WTC11 (cell line): Measurements from ENCODE around the gene OPALIN. TPM values are rescaled to one million over a fixed set of nuclear protein-coding genes. Genes with fewer than 3 reads are reported as not detected.

Experiments
- ATAC-seq: fragments of 200-7000 bp; cut with Tn5 transposase; 2 replicates; pipeline ENCODE4 v1.10.0; 2021; ENCODE audit warnings: mild to moderate bottlenecking, moderate library complexity
- CTCF ChIA-PET: fragments of 300-600 bp; sonication (Branson Sonifier 250); formaldehyde crosslinking; loops from one replicate; lab custom pipeline; 2021; ENCODE audit warnings: antibody characterized with exemption; lab: Charles Lee
- POLR2A ChIA-PET: fragments of 350-600 bp; sonication (Branson Sonifier 250); formaldehyde crosslinking; loops from one replicate; lab custom pipeline; 2021; ENCODE audit warnings: antibody characterized with exemption; lab: Charles Lee
- DNase-seq: peaks from one replicate; pipeline ENCODE4 v3.0.0; 2021; ENCODE audit warnings: low spot score
- H3K27ac Mint-ChIP-seq: 2 replicates; pipeline ENCODE4 v1.8.0; 2021; ENCODE audit warnings: mixed read lengths
- H3K27me3 Mint-ChIP-seq: 2 replicates; pipeline ENCODE4 v1.8.0; 2021; ENCODE audit warnings: low read depth, mild to moderate bottlenecking, moderate library complexity, mixed read lengths
- H3K36me3 Mint-ChIP-seq: 2 replicates; pipeline ENCODE4 v1.8.0; 2021; ENCODE audit warnings: mixed read lengths
- H3K4me1 Mint-ChIP-seq: 2 replicates; pipeline ENCODE4 v1.8.0; 2022; ENCODE audit warnings: mixed read lengths
- H3K4me3 Mint-ChIP-seq: 2 replicates; pipeline ENCODE4 v1.8.0; 2021; ENCODE audit warnings: mild to moderate bottlenecking, moderate library complexity, mixed read lengths
- H3K9me3 Mint-ChIP-seq: 2 replicates; pipeline ENCODE4 v1.8.0; 2021; ENCODE audit warnings: mixed read lengths
- CREM ChIP-seq: sonication (generic); formaldehyde crosslinking; IDR thresholded peaks from 2 replicates; pipeline ENCODE4 v1.8.1; 2022; ENCODE audit warnings: mild to moderate bottlenecking, missing genetic modification reagents, moderate library complexity
- CTCF ChIP-seq: fragments of 200-600 bp; IDR thresholded peaks from 2 replicates; pipeline ENCODE4 v1.8.0; 2022; ENCODE audit warnings: antibody characterized with exemption
- ELF4 ChIP-seq: sonication (generic); formaldehyde crosslinking; IDR thresholded peaks from 2 replicates; pipeline ENCODE4 v1.8.1; 2022; ENCODE audit warnings: low read depth, mild to moderate bottlenecking, moderate library complexity, missing genetic modification reagents
- FOXJ3 ChIP-seq: sonication (generic); formaldehyde crosslinking; IDR thresholded peaks from 2 replicates; pipeline ENCODE4 v1.9.0; 2021; ENCODE audit warnings: missing genetic modification reagents, mild to moderate bottlenecking, borderline replicate concordance
- FOXK1 ChIP-seq: sonication (generic); formaldehyde crosslinking; IDR thresholded peaks from 2 replicates; pipeline ENCODE4 v1.8.0; 2022; ENCODE audit warnings: mild to moderate bottlenecking, moderate library complexity, missing genetic modification reagents
- GABPB1 ChIP-seq: sonication (generic); formaldehyde crosslinking; IDR thresholded peaks from 2 replicates; pipeline ENCODE4 v1.8.1; 2023; ENCODE audit warnings: mild to moderate bottlenecking, missing genetic modification reagents
- GRHL2 ChIP-seq: fragments of 250-450 bp; sonication (Bioruptor Pico); IDR thresholded peaks from 2 replicates; pipeline ENCODE4 v1.8.0; 2022; ENCODE audit warnings: mild to moderate bottlenecking, moderate library complexity; ENCODE audit not compliant: insufficient replicate concordance, severe bottlenecking
- NFYB ChIP-seq: sonication (generic); formaldehyde crosslinking; conservative IDR thresholded peaks from 2 replicates; pipeline ENCODE4 v1.8.0; 2022; ENCODE audit warnings: low read depth, missing genetic modification reagents
- RORB ChIP-seq: fragments of 250-450 bp; sonication (Bioruptor Pico); IDR thresholded peaks from 2 replicates; pipeline ENCODE4 v1.9.0; 2021; ENCODE audit warnings: mild to moderate bottlenecking
- TP53 ChIP-seq: sonication (generic); formaldehyde crosslinking; IDR thresholded peaks from 2 replicates; pipeline ENCODE4 v1.8.1; 2023; ENCODE audit warnings: mild to moderate bottlenecking, missing genetic modification reagents
- USF1 ChIP-seq: sonication (generic); formaldehyde crosslinking; IDR thresholded peaks from 2 replicates; pipeline ENCODE4 v1.8.0; 2022; ENCODE audit warnings: mild to moderate bottlenecking, missing genetic modification reagents
- ZNF138 ChIP-seq: sonication (generic); formaldehyde crosslinking; conservative IDR thresholded peaks from 2 replicates; pipeline ENCODE4 v1.8.1; 2022; ENCODE audit warnings: mild to moderate bottlenecking, moderate library complexity, missing genetic modification reagents
- ZNF317 ChIP-seq: sonication (generic); formaldehyde crosslinking; IDR thresholded peaks from 2 replicates; pipeline ENCODE4 v1.8.1; 2023; ENCODE audit warnings: low read depth, mild to moderate bottlenecking, moderate library complexity, missing genetic modification reagents, borderline replicate concordance
- ZNF416 ChIP-seq: fragments of 250-450 bp; sonication (Bioruptor Pico); IDR thresholded peaks from 2 replicates; pipeline ENCODE4 v1.9.0; 2021; ENCODE audit warnings: mild to moderate bottlenecking, inconsistent platforms
- total RNA-seq: library from RNA; stranded (reverse); gene quantifications from 3 replicates; pipeline ENCODE4 v1.2.3, GENCODE V29; 2021
- TF ChIP-seq, protein P1 (sequence below): sonication (generic); formaldehyde crosslinking; IDR thresholded peaks from 2 replicates; pipeline ENCODE4 v1.8.1; 2023; ENCODE audit warnings: mild to moderate bottlenecking, missing genetic modification reagents
- TF ChIP-seq, protein P2 (sequence below): sonication (generic); formaldehyde crosslinking; IDR thresholded peaks from 2 replicates; pipeline ENCODE4 v1.8.0; 2022; ENCODE audit warnings: missing genetic modification reagents
- TF ChIP-seq, protein P3 (sequence below): sonication (generic); formaldehyde crosslinking; IDR thresholded peaks from 2 replicates; pipeline ENCODE4 v1.8.1; 2023; ENCODE audit warnings: mild to moderate bottlenecking, missing genetic modification reagents

Gene OPALIN
- total RNA-seq, 1 experiment from 2014 or later = 0.04 TPM

GRCh38 chr10:96380821-96381220, 22.0 kb upstream of the OPALIN start:
- CTCF ChIA-PET = interaction anchor here (0.7 to 1.0 kb wide), 2 partner anchors 15 to 42 kb away, joined by 3 to 5 read pairs; no protein-coding TSS in a partner anchor
- Mint-ChIP-seq H3K36me3 (no peaks in the 10 kb centered on the region), H3K4me1 (peaks cover 8% of the 10 kb centered on the region), H3K27ac (no peak overlapping the region), H3K4me3 (no peak overlapping the region), H3K27me3 (no peaks in the 10 kb centered on the region), H3K9me3 (no peaks in the 10 kb centered on the region)
- DNase-seq = no peak
- no peak for TF ChIP-seq ZNF416
- TF ChIP-seq RORB (CRISPR knock-in tag) = no peak
- TF ChIP-seq NFYB (CRISPR knock-in tag) = no peak
- TF ChIP-seq ZNF317 (CRISPR knock-in tag) = no peak
- TF ChIP-seq, protein P1, sequence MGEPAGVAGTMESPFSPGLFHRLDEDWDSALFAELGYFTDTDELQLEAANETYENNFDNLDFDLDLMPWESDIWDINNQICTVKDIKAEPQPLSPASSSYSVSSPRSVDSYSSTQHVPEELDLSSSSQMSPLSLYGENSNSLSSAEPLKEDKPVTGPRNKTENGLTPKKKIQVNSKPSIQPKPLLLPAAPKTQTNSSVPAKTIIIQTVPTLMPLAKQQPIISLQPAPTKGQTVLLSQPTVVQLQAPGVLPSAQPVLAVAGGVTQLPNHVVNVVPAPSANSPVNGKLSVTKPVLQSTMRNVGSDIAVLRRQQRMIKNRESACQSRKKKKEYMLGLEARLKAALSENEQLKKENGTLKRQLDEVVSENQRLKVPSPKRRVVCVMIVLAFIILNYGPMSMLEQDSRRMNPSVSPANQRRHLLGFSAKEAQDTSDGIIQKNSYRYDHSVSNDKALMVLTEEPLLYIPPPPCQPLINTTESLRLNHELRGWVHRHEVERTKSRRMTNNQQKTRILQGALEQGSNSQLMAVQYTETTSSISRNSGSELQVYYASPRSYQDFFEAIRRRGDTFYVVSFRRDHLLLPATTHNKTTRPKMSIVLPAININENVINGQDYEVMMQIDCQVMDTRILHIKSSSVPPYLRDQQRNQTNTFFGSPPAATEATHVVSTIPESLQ (CRISPR knock-in tag) = no peak
- no peak for TF ChIP-seq GRHL2 (CRISPR knock-in tag)
- no peak for TF ChIP-seq FOXK1 (CRISPR knock-in tag)
- TF ChIP-seq USF1 (CRISPR knock-in tag) = no peak
- TF ChIP-seq, protein P2, sequence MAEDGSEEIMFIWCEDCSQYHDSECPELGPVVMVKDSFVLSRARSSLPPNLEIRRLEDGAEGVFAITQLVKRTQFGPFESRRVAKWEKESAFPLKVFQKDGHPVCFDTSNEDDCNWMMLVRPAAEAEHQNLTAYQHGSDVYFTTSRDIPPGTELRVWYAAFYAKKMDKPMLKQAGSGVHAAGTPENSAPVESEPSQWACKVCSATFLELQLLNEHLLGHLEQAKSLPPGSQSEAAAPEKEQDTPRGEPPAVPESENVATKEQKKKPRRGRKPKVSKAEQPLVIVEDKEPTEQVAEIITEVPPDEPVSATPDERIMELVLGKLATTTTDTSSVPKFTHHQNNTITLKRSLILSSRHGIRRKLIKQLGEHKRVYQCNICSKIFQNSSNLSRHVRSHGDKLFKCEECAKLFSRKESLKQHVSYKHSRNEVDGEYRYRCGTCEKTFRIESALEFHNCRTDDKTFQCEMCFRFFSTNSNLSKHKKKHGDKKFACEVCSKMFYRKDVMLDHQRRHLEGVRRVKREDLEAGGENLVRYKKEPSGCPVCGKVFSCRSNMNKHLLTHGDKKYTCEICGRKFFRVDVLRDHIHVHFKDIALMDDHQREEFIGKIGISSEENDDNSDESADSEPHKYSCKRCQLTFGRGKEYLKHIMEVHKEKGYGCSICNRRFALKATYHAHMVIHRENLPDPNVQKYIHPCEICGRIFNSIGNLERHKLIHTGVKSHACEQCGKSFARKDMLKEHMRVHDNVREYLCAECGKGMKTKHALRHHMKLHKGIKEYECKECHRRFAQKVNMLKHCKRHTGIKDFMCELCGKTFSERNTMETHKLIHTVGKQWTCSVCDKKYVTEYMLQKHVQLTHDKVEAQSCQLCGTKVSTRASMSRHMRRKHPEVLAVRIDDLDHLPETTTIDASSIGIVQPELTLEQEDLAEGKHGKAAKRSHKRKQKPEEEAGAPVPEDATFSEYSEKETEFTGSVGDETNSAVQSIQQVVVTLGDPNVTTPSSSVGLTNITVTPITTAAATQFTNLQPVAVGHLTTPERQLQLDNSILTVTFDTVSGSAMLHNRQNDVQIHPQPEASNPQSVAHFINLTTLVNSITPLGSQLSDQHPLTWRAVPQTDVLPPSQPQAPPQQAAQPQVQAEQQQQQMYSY (CRISPR knock-in tag) = no peak
- TF ChIP-seq TP53 = no peak
- no peak for TF ChIP-seq CREM (CRISPR knock-in tag)
- no peak for TF ChIP-seq ELF4 (CRISPR knock-in tag)
- no peak for TF ChIP-seq GABPB1 (CRISPR knock-in tag)
- TF ChIP-seq CTCF = no peak
- no peak for TF ChIP-seq FOXJ3 (CRISPR knock-in tag)
- no peak for TF ChIP-seq ZNF138 (CRISPR knock-in tag)
- TF ChIP-seq, protein P3, sequence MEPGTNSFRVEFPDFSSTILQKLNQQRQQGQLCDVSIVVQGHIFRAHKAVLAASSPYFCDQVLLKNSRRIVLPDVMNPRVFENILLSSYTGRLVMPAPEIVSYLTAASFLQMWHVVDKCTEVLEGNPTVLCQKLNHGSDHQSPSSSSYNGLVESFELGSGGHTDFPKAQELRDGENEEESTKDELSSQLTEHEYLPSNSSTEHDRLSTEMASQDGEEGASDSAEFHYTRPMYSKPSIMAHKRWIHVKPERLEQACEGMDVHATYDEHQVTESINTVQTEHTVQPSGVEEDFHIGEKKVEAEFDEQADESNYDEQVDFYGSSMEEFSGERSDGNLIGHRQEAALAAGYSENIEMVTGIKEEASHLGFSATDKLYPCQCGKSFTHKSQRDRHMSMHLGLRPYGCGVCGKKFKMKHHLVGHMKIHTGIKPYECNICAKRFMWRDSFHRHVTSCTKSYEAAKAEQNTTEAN (CRISPR knock-in tag) = no peak
- no peak for ATAC-seq
- POLR2A ChIA-PET = interaction anchor here (0.6 kb wide), 1 partner anchor 273 kb away, joined by 3 read pairs; no protein-coding TSS in a partner anchor
